WTC11 (cell line): ENCODE measurements around the gene IDE. TPM values are rescaled to one million over a fixed set of nuclear protein-coding genes. Genes with fewer than 3 reads are reported as not detected.
A peak's percentile ranks its signal among the peaks of the same experiment; 100 is the strongest.

Source experiments
- ATAC-seq: fragments of 200-7000 bp; cut with Tn5 transposase; 2 replicates; pipeline ENCODE4 v1.10.0; 2021; ENCODE audit warnings: mild to moderate bottlenecking, moderate library complexity
- CTCF ChIA-PET: fragments of 300-600 bp; sonication (Branson Sonifier 250); formaldehyde crosslinking; loops from one replicate; lab custom pipeline; 2021; ENCODE audit warnings: antibody characterized with exemption; lab: Charles Lee
- POLR2A ChIA-PET: fragments of 350-600 bp; sonication (Branson Sonifier 250); formaldehyde crosslinking; loops from one replicate; lab custom pipeline; 2021; ENCODE audit warnings: antibody characterized with exemption; lab: Charles Lee
- DNase-seq: peaks from one replicate; pipeline ENCODE4 v3.0.0; 2021; ENCODE audit warnings: low spot score
- H3K27ac Mint-ChIP-seq: 2 replicates; pipeline ENCODE4 v1.8.0; 2021; ENCODE audit warnings: mixed read lengths
- H3K27me3 Mint-ChIP-seq: 2 replicates; pipeline ENCODE4 v1.8.0; 2021; ENCODE audit warnings: low read depth, mild to moderate bottlenecking, moderate library complexity, mixed read lengths
- H3K36me3 Mint-ChIP-seq: 2 replicates; pipeline ENCODE4 v1.8.0; 2021; ENCODE audit warnings: mixed read lengths
- H3K4me1 Mint-ChIP-seq: 2 replicates; pipeline ENCODE4 v1.8.0; 2022; ENCODE audit warnings: mixed read lengths
- H3K4me3 Mint-ChIP-seq: 2 replicates; pipeline ENCODE4 v1.8.0; 2021; ENCODE audit warnings: mild to moderate bottlenecking, moderate library complexity, mixed read lengths
- H3K9me3 Mint-ChIP-seq: 2 replicates; pipeline ENCODE4 v1.8.0; 2021; ENCODE audit warnings: mixed read lengths
- AFF4 ChIP-seq: sonication (generic); formaldehyde crosslinking; IDR thresholded peaks from 2 replicates; pipeline ENCODE4 v1.8.1; 2023; ENCODE audit warnings: mild to moderate bottlenecking, missing genetic modification reagents, borderline replicate concordance
- ATF2 ChIP-seq: sonication (generic); formaldehyde crosslinking; IDR thresholded peaks from 2 replicates; pipeline ENCODE4 v1.8.1; 2022; ENCODE audit warnings: low read depth, missing genetic modification reagents, borderline replicate concordance
- E2F5 ChIP-seq: sonication (generic); formaldehyde crosslinking; IDR thresholded peaks from 2 replicates; pipeline ENCODE4 v1.8.1; 2022; ENCODE audit warnings: mild to moderate bottlenecking, moderate library complexity, missing genetic modification reagents
- NFATC4 ChIP-seq: fragments of 250-450 bp; sonication (Bioruptor Pico); IDR thresholded peaks from 2 replicates; pipeline ENCODE4 v1.9.0; 2021; ENCODE audit warnings: mild to moderate bottlenecking
- ZNF121 ChIP-seq: sonication (generic); formaldehyde crosslinking; IDR thresholded peaks from 2 replicates; pipeline ENCODE4 v1.8.0; 2023; ENCODE audit warnings: missing genetic modification reagents
- ZNF232 ChIP-seq: sonication (generic); formaldehyde crosslinking; IDR thresholded peaks from 2 replicates; pipeline ENCODE4 v1.8.0; 2022; ENCODE audit warnings: mild to moderate bottlenecking, missing genetic modification reagents
- ZNF281 ChIP-seq: sonication (generic); formaldehyde crosslinking; IDR thresholded peaks from 2 replicates; pipeline ENCODE4 v1.8.0; 2023; ENCODE audit warnings: mild to moderate bottlenecking, missing genetic modification reagents
- ZNF416 ChIP-seq: fragments of 250-450 bp; sonication (Bioruptor Pico); IDR thresholded peaks from 2 replicates; pipeline ENCODE4 v1.9.0; 2021; ENCODE audit warnings: mild to moderate bottlenecking, inconsistent platforms
- total RNA-seq: library from RNA; stranded (reverse); gene quantifications from 3 replicates; pipeline ENCODE4 v1.2.3, GENCODE V29; 2021
- TF ChIP-seq, protein P1 (sequence below): sonication (generic); formaldehyde crosslinking; IDR thresholded peaks from 2 replicates; pipeline ENCODE4 v1.8.1; 2023; ENCODE audit warnings: mild to moderate bottlenecking, missing genetic modification reagents

IDE gene
- total RNA-seq, 1 experiment from 2014 or later: 50.5 TPM

GRCh38 chr10:92615515-92615914, 41.6 kb upstream of the IDE start (continued):
- TF ChIP-seq ATF2 (CRISPR knock-in tag): no peak

DNA sequence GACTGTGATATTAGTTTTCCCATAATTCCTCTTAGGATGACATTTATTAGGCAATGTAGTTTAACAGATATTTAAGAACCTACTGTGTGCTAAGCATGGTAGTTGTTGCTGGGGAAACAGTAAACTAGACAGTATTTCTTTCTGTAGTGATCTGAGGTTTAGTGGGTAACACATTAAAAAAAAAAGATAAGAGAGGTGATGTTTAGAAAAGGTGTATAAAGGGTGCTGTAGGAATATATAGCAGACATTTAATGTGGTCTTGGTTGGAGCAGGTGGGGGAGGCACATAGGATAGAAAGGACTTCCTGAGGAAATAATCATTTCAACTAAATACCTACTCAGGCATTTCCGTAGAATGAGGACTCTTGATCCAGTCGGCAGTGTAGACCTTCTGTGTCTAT, 30.9 kb upstream of the IDE start:
- Mint-ChIP-seq H3K9me3 (no peaks in the 10 kb centered on the region), H3K4me3 (no peak overlapping the region), H3K4me1 (peaks cover 12% of the 10 kb centered on the region), H3K27me3 (no peaks in the 10 kb centered on the region), H3K27ac (0 out of 2 replicates have a peak overlapping the region, but pooled peaks have one; percentile 4), H3K36me3 (peaks cover 27% of the 10 kb centered on the region)
- ChIA-PET CTCF (no interaction called here), POLR2A (no interaction called here)
- DNase-seq (no peak), ATAC-seq (no peak)
- TF ChIP-seq ZNF232 (CRISPR knock-in tag): no peak
- no peak for TF ChIP-seq NFATC4 (CRISPR knock-in tag)

- ATAC-seq: no peak
- no peak for DNase-seq
- ChIA-PET POLR2A (no interaction called here), CTCF (interaction anchor here (1.0 to 1.8 kb wide), 2 partner anchors 24 to 81 kb away, joined by 3 to 5 read pairs; partner anchors contain the start of gene IDE)
- H3K9me3 Mint-ChIP-seq: no peaks in the 10 kb centered on the region
- no peaks in the 10 kb centered on the region for H3K27me3 Mint-ChIP-seq
- TF ChIP-seq AFF4 (no peak), ZNF121 (no peak), ZNF416 (CRISPR knock-in tag) (no peak), ZNF232 (CRISPR knock-in tag) (no peak), ZNF281 (CRISPR knock-in tag) (no peak), E2F5 (CRISPR knock-in tag) (no peak)
- TF ChIP-seq, protein P1, sequence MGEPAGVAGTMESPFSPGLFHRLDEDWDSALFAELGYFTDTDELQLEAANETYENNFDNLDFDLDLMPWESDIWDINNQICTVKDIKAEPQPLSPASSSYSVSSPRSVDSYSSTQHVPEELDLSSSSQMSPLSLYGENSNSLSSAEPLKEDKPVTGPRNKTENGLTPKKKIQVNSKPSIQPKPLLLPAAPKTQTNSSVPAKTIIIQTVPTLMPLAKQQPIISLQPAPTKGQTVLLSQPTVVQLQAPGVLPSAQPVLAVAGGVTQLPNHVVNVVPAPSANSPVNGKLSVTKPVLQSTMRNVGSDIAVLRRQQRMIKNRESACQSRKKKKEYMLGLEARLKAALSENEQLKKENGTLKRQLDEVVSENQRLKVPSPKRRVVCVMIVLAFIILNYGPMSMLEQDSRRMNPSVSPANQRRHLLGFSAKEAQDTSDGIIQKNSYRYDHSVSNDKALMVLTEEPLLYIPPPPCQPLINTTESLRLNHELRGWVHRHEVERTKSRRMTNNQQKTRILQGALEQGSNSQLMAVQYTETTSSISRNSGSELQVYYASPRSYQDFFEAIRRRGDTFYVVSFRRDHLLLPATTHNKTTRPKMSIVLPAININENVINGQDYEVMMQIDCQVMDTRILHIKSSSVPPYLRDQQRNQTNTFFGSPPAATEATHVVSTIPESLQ (CRISPR knock-in tag): no peak
- no peak overlapping the region for H3K4me3 Mint-ChIP-seq
- peaks cover 45% of the 10 kb centered on the region for H3K4me1 Mint-ChIP-seq
- no peaks in the 10 kb centered on the region; the same call in 1 of the 2 replicates for H3K36me3 Mint-ChIP-seq
- peak overlapping the region; percentile 72 for H3K27ac Mint-ChIP-seq
These were observed 24.4 kb upstream of the IDE start for GRCh38 chr10:92598321-92598720.
